SJSA1 (cell line): ENCODE results near the gene KLRC4. TPM values are rescaled to one million over a fixed set of nuclear protein-coding genes. Genes with fewer than 3 reads are reported as not detected.
"Not testable (repeated sequence)": the region's sequence is repeated elsewhere in the genome, so short reads cannot be mapped to it uniquely, and the experiment has no call there.

Experiments used
- DNase-seq, 2 experiments: peaks; one replicate each; pipeline ENCODE4 v3.0.0-alpha.2; 2015 to 2020; ENCODE audit warnings: low spot score in 2 of 2, low read depth in 1 of 2
- H3K27ac ChIP-seq: fragments of 250-450 bp; sonication (Bioruptor Pico); 2 replicates; pipeline ENCODE4 v1.5.1; 2020; ENCODE audit warnings: mild to moderate bottlenecking, moderate library complexity
- H3K27me3 ChIP-seq: fragments of 250-450 bp; sonication (Bioruptor Pico); replicated peaks from 2 replicates; pipeline ENCODE4 v1.5.1; 2020; ENCODE audit warnings: mild to moderate bottlenecking, moderate library complexity
- H3K36me3 ChIP-seq: fragments of 250-450 bp; sonication (Bioruptor Pico); 2 replicates; pipeline ENCODE4 v1.5.1; 2020; ENCODE audit warnings: mild to moderate bottlenecking
- H3K4me1 ChIP-seq: fragments of 250-450 bp; sonication (Bioruptor Pico); replicated peaks from 2 replicates; pipeline ENCODE4 v1.6.1; 2021; ENCODE audit warnings: mild to moderate bottlenecking
- H3K4me3 ChIP-seq: fragments of 250-450 bp; sonication (Bioruptor Pico); 2 replicates; pipeline ENCODE4 v1.5.1; 2020; ENCODE audit warnings: mild to moderate bottlenecking
- H3K9me3 ChIP-seq: fragments of 250-450 bp; sonication (Bioruptor Pico); replicated peaks from 2 replicates; pipeline ENCODE4 v1.5.1; 2020; ENCODE audit warnings: mild to moderate bottlenecking
- total RNA-seq: library from RNA; depleted of rRNA; stranded (reverse); fragments of >200 nt; shearing (Covaris generic); gene quantifications from 2 replicates; pipeline ENCODE4 v1.2.3, GENCODE V29; 2014

Gene KLRC4
- total RNA-seq, 1 experiment from 2014 or later: not detected

GRCh38 chr12:10424260-10424899 lies 14.8 kb upstream of the KLRC4 start:
- H3K9me3 ChIP-seq: not testable (repeated sequence)
- peak in 1 of 2 experiments; percentile 17 for DNase-seq

GRCh38 chr12:10422159-10422558 lies 12.6 kb upstream of the KLRC4 start:
- DNase-seq, H3K27ac ChIP-seq, H3K36me3 ChIP-seq, H3K9me3 ChIP-seq, H3K27me3 ChIP-seq, H3K4me1 ChIP-seq, H3K4me3 ChIP-seq: not testable (repeated sequence)

More at GRCh38 chr12:10424260-10424899, 14.8 kb upstream of the KLRC4 start:
- not testable (repeated sequence) for H3K27me3 ChIP-seq, H3K27ac ChIP-seq, H3K4me1 ChIP-seq, H3K36me3 ChIP-seq, H3K4me3 ChIP-seq

- not testable (repeated sequence) for H3K27ac ChIP-seq, H3K9me3 ChIP-seq, H3K36me3 ChIP-seq, H3K27me3 ChIP-seq, DNase-seq, H3K4me1 ChIP-seq, H3K4me3 ChIP-seq
These were observed 10.8 kb upstream of the KLRC4 start, which contains the start of gene KLRC3 for GRCh38 chr12:10420334-10420733. Gene KLRC3, minus strand, starts transcription at chr12:10420595. Its CDS starts 45 bp downstream, at chr12:10420550.

GRCh38 chr12:10408842-10409241 lies 715 bp downstream of the KLRC4 start:
- Histone ChIP-seq H3K27me3 (no peaks in the 10 kb centered on the region), H3K36me3 (no peaks in the 10 kb centered on the region)
- no peak for DNase-seq

GRCh38 chr12:10406725-10407124 lies 2.8 kb downstream of the KLRC4 start:
- Histone ChIP-seq H3K36me3 (no peaks in the 10 kb centered on the region), H3K4me1 (no peaks in the 10 kb centered on the region), H3K27ac (no peak overlapping the region), H3K4me3 (no peak overlapping the region), H3K27me3 (no peaks in the 10 kb centered on the region), H3K9me3 (no peaks in the 10 kb centered on the region)
- no peak for DNase-seq

More at GRCh38 chr12:10408842-10409241, 715 bp downstream of the KLRC4 start:
- Histone ChIP-seq H3K27ac (no peak overlapping the region), H3K4me3 (no peak overlapping the region), H3K9me3 (no peaks in the 10 kb centered on the region), H3K4me1 (no peaks in the 10 kb centered on the region)

GRCh38 chr12:10405294-10405693 lies 4.3 kb downstream of the KLRC4 start:
- no peak for DNase-seq
- Histone ChIP-seq H3K4me3 (no peak overlapping the region), H3K4me1 (no peaks in the 10 kb centered on the region; the same call in 1 of the 2 replicates), H3K9me3 (no peaks in the 10 kb centered on the region), H3K27me3 (no peaks in the 10 kb centered on the region), H3K27ac (no peak overlapping the region), H3K36me3 (no peaks in the 10 kb centered on the region)

GRCh38 chr12:10404798-10405197 lies 4.8 kb downstream of the KLRC4 start:
- Histone ChIP-seq H3K27ac (no peak overlapping the region), H3K9me3 (no peaks in the 10 kb centered on the region), H3K36me3 (no peaks in the 10 kb centered on the region), H3K27me3 (no peaks in the 10 kb centered on the region), H3K4me3 (no peak overlapping the region), H3K4me1 (no peaks in the 10 kb centered on the region; the same call in 1 of the 2 replicates)
- no peak for DNase-seq

- H3K4me1 ChIP-seq: peaks cover 11% of the 10 kb centered on the region
- H3K9me3 ChIP-seq: no peaks in the 10 kb centered on the region
- no peaks in the 10 kb centered on the region for H3K27me3 ChIP-seq
- H3K27ac ChIP-seq: no peak overlapping the region
- no peaks in the 10 kb centered on the region for H3K36me3 ChIP-seq
- no peak overlapping the region for H3K4me3 ChIP-seq
- no peak for DNase-seq
These were observed 8.7 kb downstream of the KLRC4 start for GRCh38 chr12:10400829-10401228.

GRCh38 chr12:10398168-10398567 lies 11.4 kb downstream of the KLRC4 start:
- no peaks in the 10 kb centered on the region for H3K27me3 ChIP-seq
- peaks cover 25% of the 10 kb centered on the region for H3K4me1 ChIP-seq
- no peak overlapping the region for H3K27ac ChIP-seq
- no peaks in the 10 kb centered on the region for H3K9me3 ChIP-seq
- no peak for DNase-seq
- H3K4me3 ChIP-seq: no peak overlapping the region
- H3K36me3 ChIP-seq: no peaks in the 10 kb centered on the region

GRCh38 chr12:10397296-10397695 lies 12.3 kb downstream of the KLRC4 start:
- Histone ChIP-seq H3K27me3 (no peaks in the 10 kb centered on the region), H3K36me3 (no peaks in the 10 kb centered on the region), H3K9me3 (no peaks in the 10 kb centered on the region), H3K4me1 (peaks cover 25% of the 10 kb centered on the region), H3K27ac (no peak overlapping the region), H3K4me3 (peak overlapping the region; percentile 29)
- peak in 1 of 2 experiments; percentile 23 for DNase-seq

GRCh38 chr12:10396176-10396575 lies 13.4 kb downstream of the KLRC4 start:
- H3K9me3 ChIP-seq, H3K36me3 ChIP-seq, DNase-seq, H3K27me3 ChIP-seq: not testable (repeated sequence)
- Histone ChIP-seq H3K27ac (peak overlapping the region; percentile 93), H3K4me1 (peaks cover 25% of the 10 kb centered on the region), H3K4me3 (peak overlapping the region; percentile 29)

GRCh38 chr12:10395390-10395998 lies 14.1 kb downstream of the KLRC4 start:
- DNase-seq: peak; percentile 84 to 88
- peak overlapping the region; percentile 29 for H3K4me3 ChIP-seq
- H3K4me1 ChIP-seq: peaks cover 25% of the 10 kb centered on the region

GRCh38 chr12:10394531-10395152 lies 14.9 kb downstream of the KLRC4 start:
- not testable (repeated sequence) for H3K4me3 ChIP-seq, H3K9me3 ChIP-seq, H3K27me3 ChIP-seq, DNase-seq, H3K36me3 ChIP-seq
- H3K4me1 ChIP-seq: peaks cover 25% of the 10 kb centered on the region
- H3K27ac ChIP-seq: peak overlapping the region; percentile 93

More at GRCh38 chr12:10395390-10395998, 14.1 kb downstream of the KLRC4 start:
- Histone ChIP-seq H3K27ac (peak overlapping the region; percentile 93), H3K36me3 (no peaks in the 10 kb centered on the region), H3K27me3 (no peaks in the 10 kb centered on the region), H3K9me3 (no peaks in the 10 kb centered on the region)

- DNase-seq: no peak
- Histone ChIP-seq H3K36me3 (no peaks in the 10 kb centered on the region), H3K27ac (no peak overlapping the region), H3K27me3 (no peaks in the 10 kb centered on the region), H3K4me1 (peaks cover 25% of the 10 kb centered on the region), H3K9me3 (no peaks in the 10 kb centered on the region), H3K4me3 (no peak overlapping the region)
These were observed 16.3 kb downstream of the KLRC4 start for GRCh38 chr12:10393291-10393690.
